Natural killer cell (primary cell): ENCODE measurements around the gene NT5DC1. TPM values are rescaled to one million over a fixed set of nuclear protein-coding genes. Genes with fewer than 3 reads are reported as not detected.

Source experiments
- ATAC-seq, 3 donors: fragments of 150-1000 bp in 2 of 3; fragments of 200-7000 bp in 1 of 3; cut with Tn5 transposase; 1 replicate in 1 of 3; 2 replicates in 2 of 3; pipeline ENCODE4 v1.10.0; 2021; ENCODE audit warnings: mild to moderate bottlenecking in 2 of 3, moderate library complexity in 2 of 3
- DNase-seq, 2 donors: peaks; one replicate each; pipeline versions ENCODE4 v3.0.0 to v3.0.0-alpha.2; 2013 to 2021; ENCODE audit warnings: mixed read lengths in 1 of 2
- H3K27ac ChIP-seq: one replicate; pipeline ENCODE4 v1.5.1; 2013; ENCODE audit warnings: mild to moderate bottlenecking, low read length
- H3K27me3 ChIP-seq: one replicate; pipeline ENCODE4 v1.6.1; 2013; ENCODE audit warnings: low read length; ENCODE audit not compliant: control insufficient read depth, insufficient read depth
- H3K36me3 ChIP-seq: one replicate; pipeline ENCODE4 v1.6.1; 2013; ENCODE audit warnings: low read length; ENCODE audit not compliant: control insufficient read depth, insufficient read depth
- H3K4me1 ChIP-seq: one replicate; pipeline ENCODE4 v1.6.1; 2013; ENCODE audit warnings: low read length; ENCODE audit not compliant: control insufficient read depth, insufficient read depth
- H3K4me3 ChIP-seq: one replicate; pipeline ENCODE4 v1.5.1; 2013; ENCODE audit warnings: low read length
- H3K9me3 ChIP-seq: one replicate; pipeline ENCODE4 v1.6.1; 2013; ENCODE audit warnings: low read length; ENCODE audit not compliant: control insufficient read depth, insufficient read depth
- H3K27ac Mint-ChIP-seq, 2 donors: one replicate each; pipeline ENCODE4 v1.8.0; 2022; ENCODE audit warnings: mild to moderate bottlenecking in 2 of 2, mixed read lengths in 2 of 2, moderate library complexity in 1 of 2
- H3K27me3 Mint-ChIP-seq, 2 donors: one replicate each; pipeline ENCODE4 v1.8.0; 2022; ENCODE audit warnings: low read depth in 2 of 2, mixed read lengths in 2 of 2
- H3K36me3 Mint-ChIP-seq: one replicate; pipeline ENCODE4 v1.8.0; 2022; ENCODE audit warnings: mixed read lengths
- H3K4me1 Mint-ChIP-seq, 2 donors: one replicate each; pipeline ENCODE4 v1.8.0; 2022; ENCODE audit warnings: mixed read lengths in 2 of 2
- H3K4me3 Mint-ChIP-seq: one replicate; pipeline ENCODE4 v1.8.0; 2022; ENCODE audit warnings: mild to moderate bottlenecking, moderate library complexity, mixed read lengths
- H3K9me3 Mint-ChIP-seq, 2 donors: one replicate each; pipeline ENCODE4 v1.8.0; 2022; ENCODE audit warnings: mixed read lengths in 2 of 2
- WGBS: methylation state at CpG from one replicate; pipeline ENCODE4 v1.1.7; 2013; ENCODE audit warnings: missing lambda C conversion rate; ENCODE audit not compliant: insufficient coverage; 5-methylcytosine and 5-hydroxymethylcytosine counted together
- intact Hi-C: fragments of 100-400 bp; cut with micrococcal nuclease; formaldehyde crosslinking; loops from one replicate; pipeline ENCODE4 v1.14.2; 2022
- total RNA-seq, 4 donors: library from RNA; stranded (reverse); fragments of 120-200 nt in 1 of 4; gene quantifications; one replicate each; pipeline versions ENCODE4 v1.2.3 to v1.2.4, GENCODE V29; 2013 to 2022
- TF ChIP-seq, protein P1 (sequence below): fragments of 200-600 bp; IDR thresholded peaks from one replicate; pipeline ENCODE4 v1.8.0; 2022; ENCODE audit warnings: antibody characterized with exemption

NT5DC1 gene
- total RNA-seq, 3 donors from 2014 or later (not counting 1 experiment from before 2014, with no cell fraction given): 19.1 to 29.4 (median 20.5) TPM

DNA sequence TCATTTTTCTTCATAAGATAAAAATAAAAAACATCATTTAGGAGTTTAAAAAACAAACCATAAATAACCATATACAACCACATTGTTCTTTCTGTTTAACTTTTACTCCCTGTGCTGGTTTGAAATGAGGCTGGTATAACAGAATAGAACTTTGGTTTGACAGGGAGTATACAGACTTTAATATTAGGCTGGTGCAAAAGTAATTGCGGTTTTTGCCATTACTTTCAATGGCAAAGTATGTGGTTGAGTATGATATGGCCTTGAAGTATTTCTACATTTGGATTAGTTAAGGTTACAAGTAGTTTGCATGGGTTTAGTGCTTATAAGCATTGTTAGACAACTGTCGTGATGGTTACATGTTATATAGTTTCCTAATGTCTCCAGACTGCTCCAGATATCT lies 54.2 kb downstream of the NT5DC1 start:
- H3K27ac ChIP-seq: no peak overlapping the region
- TF ChIP-seq, protein P1, sequence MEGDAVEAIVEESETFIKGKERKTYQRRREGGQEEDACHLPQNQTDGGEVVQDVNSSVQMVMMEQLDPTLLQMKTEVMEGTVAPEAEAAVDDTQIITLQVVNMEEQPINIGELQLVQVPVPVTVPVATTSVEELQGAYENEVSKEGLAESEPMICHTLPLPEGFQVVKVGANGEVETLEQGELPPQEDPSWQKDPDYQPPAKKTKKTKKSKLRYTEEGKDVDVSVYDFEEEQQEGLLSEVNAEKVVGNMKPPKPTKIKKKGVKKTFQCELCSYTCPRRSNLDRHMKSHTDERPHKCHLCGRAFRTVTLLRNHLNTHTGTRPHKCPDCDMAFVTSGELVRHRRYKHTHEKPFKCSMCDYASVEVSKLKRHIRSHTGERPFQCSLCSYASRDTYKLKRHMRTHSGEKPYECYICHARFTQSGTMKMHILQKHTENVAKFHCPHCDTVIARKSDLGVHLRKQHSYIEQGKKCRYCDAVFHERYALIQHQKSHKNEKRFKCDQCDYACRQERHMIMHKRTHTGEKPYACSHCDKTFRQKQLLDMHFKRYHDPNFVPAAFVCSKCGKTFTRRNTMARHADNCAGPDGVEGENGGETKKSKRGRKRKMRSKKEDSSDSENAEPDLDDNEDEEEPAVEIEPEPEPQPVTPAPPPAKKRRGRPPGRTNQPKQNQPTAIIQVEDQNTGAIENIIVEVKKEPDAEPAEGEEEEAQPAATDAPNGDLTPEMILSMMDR: no peak
- Mint-ChIP-seq H3K36me3 (no peaks in the 10 kb centered on the region), H3K27ac (no peak overlapping the region), H3K27me3 (no peaks in the 10 kb centered on the region), H3K4me1 (no peaks in the 10 kb centered on the region), H3K9me3 (no peaks in the 10 kb centered on the region), H3K4me3 (no peak overlapping the region)
- H3K4me3 ChIP-seq: no peak overlapping the region
- H3K36me3 ChIP-seq: no peaks in the 10 kb centered on the region
- no peaks in the 10 kb centered on the region for H3K9me3 ChIP-seq
- DNase-seq (no peak), ATAC-seq (no peak)
- H3K4me1 ChIP-seq: no peaks in the 10 kb centered on the region
- no peaks in the 10 kb centered on the region for H3K27me3 ChIP-seq
- intact Hi-C loops: no loop called here
- 93% methylated on average over 1 of the region's 2 CpGs for WGBS

DNA sequence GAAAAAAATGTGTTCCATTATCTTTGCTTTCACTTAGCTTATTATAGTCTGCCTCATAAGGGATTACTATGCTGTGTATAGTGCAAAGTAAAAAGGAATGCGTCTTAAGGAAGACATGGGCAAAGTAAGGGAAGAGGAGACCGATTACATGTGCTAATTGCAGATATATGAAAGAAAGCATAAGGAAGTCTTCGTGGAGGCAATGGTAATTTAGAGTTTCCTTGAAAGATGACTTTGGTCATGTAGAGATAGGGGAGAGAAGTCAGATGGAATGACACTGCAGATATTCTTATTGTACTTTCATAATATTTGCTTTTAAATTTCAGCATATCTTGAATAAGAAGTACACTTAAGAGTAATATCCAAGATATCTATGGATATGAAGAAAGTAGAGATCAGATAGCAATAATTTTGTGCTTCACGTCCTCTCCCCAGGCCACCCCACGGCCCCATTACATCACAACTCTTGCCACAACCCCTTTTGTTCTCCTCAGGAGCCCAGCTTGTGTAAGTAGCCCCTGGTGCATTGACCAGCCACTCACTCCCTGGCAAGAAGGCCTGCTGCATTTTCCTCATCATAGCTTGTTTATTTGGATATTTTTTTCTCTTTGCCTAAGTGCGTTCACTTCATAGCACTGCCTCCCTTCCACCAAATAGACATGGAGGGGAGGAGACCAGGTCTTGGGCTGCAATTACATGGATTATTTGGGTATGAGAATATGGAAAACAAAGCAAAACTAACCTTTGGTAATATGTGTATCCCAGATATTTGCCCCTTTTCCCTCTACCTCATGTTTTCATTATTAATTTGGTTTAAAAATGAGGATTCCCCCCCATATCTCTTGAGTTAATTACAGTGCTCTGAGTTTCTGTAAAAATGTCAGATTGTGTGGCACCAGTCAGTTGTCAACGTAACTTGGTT lies 56.0 kb downstream of the NT5DC1 start:
- Histone ChIP-seq H3K27ac (no peak overlapping the region), H3K4me1 (no peaks in the 10 kb centered on the region), H3K27me3 (no peaks in the 10 kb centered on the region), H3K9me3 (no peaks in the 10 kb centered on the region), H3K4me3 (no peak overlapping the region), H3K36me3 (no peaks in the 10 kb centered on the region)
- H3K27me3 Mint-ChIP-seq: no peaks in the 10 kb centered on the region
- H3K4me3 Mint-ChIP-seq: no peak overlapping the region
- H3K9me3 Mint-ChIP-seq: no peaks in the 10 kb centered on the region
- no peak for DNase-seq
- TF ChIP-seq, protein P1: no peak
- intact Hi-C loops: no loop called here
- H3K4me1 Mint-ChIP-seq: peaks cover 0 to 5% of the 10 kb centered on the region in 2 donors
- no peak for ATAC-seq
- 59% methylated on average over 5 of the region's 7 CpGs for WGBS
- H3K36me3 Mint-ChIP-seq: no peaks in the 10 kb centered on the region
- H3K27ac Mint-ChIP-seq: no peak overlapping the region

DNA sequence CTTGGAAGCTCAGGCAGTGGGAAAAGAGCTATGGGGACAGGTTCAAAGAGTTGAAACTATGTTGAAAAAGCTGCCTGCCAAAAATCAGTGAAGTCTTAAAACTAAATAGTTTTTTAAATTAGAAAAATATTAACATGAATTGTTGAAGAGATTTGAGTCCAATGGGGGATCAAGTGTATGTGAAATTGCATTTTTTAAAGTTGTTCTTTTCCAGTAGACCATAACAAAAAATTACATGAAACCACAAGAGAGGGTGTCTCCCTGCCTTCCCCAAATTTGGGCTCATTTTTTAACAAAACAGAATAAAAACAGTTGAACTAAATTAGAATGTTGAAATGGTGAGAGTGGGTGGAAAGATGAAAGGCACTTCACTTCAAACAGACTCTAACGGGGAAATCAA lies 56.7 kb downstream of the NT5DC1 start:
- Mint-ChIP-seq H3K27ac (no peak overlapping the region), H3K4me1 (peaks cover 0 to 5% of the 10 kb centered on the region in 2 donors), H3K36me3 (no peaks in the 10 kb centered on the region), H3K27me3 (no peaks in the 10 kb centered on the region), H3K4me3 (no peak overlapping the region), H3K9me3 (no peaks in the 10 kb centered on the region)
- ATAC-seq (no peak), DNase-seq (no peak)
- H3K9me3 ChIP-seq: no peaks in the 10 kb centered on the region
- TF ChIP-seq, protein P1: no peak
- H3K4me3 ChIP-seq: no peak overlapping the region
- intact Hi-C loops: no loop called here
- WGBS: no CpG with 5 or more reads among the region's 1 CpG
- no peaks in the 10 kb centered on the region for H3K36me3 ChIP-seq
- no peaks in the 10 kb centered on the region for H3K4me1 ChIP-seq
- H3K27me3 ChIP-seq: no peaks in the 10 kb centered on the region
- H3K27ac ChIP-seq: no peak overlapping the region
